HG03025 (cell line): ENCODE measurements around the gene TFDP1.

Experiments used
- ATAC-seq: cut with Tn5 transposase; IDR thresholded peaks from one replicate; pipeline ENCODE4 v1.9.1; 2021; ENCODE audit warnings: mild to moderate bottlenecking, moderate library complexity; ENCODE audit not compliant: unreplicated experiment, low FRiP score

The TFDP1 gene

GRCh38 chr13:113644800-113645199 is 60.2 kb downstream of the TFDP1 start:
- no peak for ATAC-seq

DNA sequence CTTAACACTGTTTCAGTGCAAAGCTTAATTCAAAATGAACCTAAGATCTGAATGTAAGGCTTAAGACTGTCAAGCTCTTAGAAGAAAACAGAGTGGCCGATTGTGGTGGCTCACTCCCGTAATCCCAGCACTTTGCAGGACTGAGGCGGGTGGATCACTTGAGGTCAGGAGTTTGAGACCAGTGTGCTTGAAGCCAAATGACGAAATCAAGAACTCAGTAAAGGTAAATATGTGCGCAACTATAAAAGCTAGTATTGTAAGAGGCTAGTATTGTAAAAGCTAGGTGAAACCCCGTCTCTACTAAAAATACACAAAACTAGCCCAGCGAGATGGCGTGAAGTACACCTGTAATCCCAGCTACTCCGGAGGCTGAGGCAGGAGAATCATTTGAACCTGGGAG is 60.8 kb downstream of the TFDP1 start:
- no peak for ATAC-seq

DNA sequence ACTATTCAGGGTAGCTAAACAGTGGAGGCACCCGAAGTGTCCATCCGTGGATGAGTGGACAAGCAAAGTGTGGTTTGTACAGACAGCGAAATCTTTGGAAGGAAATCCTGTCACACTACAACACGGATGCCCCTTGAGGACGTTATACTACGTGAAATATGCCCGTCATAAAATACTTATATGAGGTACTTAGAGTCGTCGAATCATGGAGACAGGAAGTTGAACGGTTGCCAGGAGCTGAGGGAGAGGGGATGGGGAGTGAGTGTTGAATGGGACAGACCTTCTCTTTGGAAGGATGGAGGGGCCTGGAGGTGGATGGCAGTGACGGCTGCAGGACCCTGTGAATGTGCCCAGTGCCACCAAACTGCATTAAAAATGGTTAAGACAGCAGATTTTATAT is 61.8 kb downstream of the TFDP1 start:
- ATAC-seq: no peak

GRCh38 chr13:113646921-113647340 is 62.4 kb downstream of the TFDP1 start:
- no peak for ATAC-seq

- no peak for ATAC-seq
Measured at GRCh38 chr13:113647351-113648215, 63.0 kb downstream of the TFDP1 start.

DNA sequence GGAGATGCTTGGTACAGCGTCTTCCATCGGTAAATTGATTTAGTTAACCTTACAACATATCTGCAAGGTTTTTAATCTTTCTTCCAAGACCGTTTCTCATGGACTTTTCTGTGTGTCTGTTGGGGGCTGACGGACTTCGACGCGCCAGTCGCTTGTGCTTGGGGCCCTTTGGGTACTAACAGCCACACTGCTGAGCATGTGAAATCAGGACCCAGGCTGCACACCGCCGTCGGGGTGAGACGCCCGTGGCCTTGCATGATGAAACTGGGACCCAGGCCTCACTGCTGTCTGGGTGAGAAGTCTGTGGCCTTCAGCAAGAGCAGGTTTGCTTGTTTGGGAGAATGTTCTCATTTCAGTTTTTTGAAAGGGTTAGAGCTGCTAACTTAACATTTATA is 63.7 kb downstream of the TFDP1 start:
- ATAC-seq: no peak

DNA sequence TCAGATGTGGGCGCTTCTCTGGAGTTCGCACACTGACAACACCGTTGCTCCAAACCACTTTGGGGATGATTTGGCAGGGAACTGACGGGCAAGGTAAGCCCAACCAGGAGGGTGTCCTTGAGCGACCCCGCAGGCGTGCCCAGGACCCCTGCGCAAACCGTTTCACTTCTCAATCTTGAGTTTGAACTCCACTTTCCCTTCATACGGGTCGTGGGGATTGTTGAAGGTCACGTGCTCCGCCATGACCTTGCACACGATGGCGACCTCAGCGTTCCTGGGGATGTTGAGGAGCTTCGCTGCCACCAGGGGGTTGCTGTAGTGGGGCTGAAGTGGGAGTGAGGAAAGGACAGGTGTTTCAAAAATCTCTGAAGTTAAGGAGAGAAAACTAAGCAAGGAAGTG is 64.7 kb downstream of the TFDP1 start:
- no peak for ATAC-seq

GRCh38 chr13:113650275-113650674 is 65.7 kb downstream of the TFDP1 start:
- no peak for ATAC-seq

GRCh38 chr13:113650731-113651148 is 66.2 kb downstream of the TFDP1 start:
- ATAC-seq: no peak

- ATAC-seq: no peak
Measured at GRCh38 chr13:113651511-113652403, 67.2 kb downstream of the TFDP1 start.

DNA sequence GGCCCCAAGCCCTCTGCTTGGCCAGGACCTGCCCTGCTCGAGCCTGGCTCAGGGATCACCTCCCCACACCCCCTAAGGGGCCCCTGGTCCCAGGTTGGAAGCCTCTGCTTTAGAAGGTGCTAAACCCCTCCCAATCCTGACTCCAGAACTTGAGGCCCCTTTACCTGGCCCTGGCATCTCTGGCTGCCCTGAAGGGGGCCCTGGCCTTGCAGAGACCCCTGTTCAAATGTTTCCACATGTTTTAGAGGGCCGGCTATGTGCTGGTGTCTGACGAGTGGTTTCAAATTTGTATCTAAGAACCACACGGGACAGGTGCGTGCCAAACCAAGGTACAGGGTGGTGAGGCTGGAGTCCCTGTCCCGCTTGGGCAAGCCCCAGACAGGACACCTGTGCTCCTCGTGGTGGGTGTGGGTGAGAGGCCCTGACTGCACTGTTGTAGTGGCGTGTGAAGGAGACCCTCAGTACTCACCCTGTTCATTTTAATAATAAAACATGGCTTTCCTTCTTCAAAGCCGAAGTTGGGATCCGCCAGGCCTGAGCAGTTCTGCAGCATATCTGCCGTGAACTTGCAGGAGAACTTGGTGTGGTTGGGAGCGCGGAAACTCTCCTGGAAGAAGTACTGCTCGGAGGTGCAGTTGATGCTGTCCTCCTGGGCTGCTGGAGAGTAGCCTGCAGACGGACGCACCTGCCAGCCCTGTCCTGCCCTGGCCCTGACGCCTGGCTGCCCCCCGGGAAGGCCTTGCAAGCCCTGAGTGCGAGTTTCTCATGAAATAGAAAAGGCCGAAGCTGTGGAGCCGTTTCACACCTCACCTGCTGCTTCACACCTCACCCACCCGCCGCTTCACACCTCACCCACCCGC is 68.1 kb downstream of the TFDP1 start:
- no peak for ATAC-seq

- ATAC-seq: no peak
Measured at GRCh38 chr13:113653264-113654174, 69.0 kb downstream of the TFDP1 start.

- ATAC-seq: no peak
Measured at GRCh38 chr13:113654175-113654560, 69.6 kb downstream of the TFDP1 start.

GRCh38 chr13:113654591-113655345 is 70.2 kb downstream of the TFDP1 start:
- no peak for ATAC-seq

DNA sequence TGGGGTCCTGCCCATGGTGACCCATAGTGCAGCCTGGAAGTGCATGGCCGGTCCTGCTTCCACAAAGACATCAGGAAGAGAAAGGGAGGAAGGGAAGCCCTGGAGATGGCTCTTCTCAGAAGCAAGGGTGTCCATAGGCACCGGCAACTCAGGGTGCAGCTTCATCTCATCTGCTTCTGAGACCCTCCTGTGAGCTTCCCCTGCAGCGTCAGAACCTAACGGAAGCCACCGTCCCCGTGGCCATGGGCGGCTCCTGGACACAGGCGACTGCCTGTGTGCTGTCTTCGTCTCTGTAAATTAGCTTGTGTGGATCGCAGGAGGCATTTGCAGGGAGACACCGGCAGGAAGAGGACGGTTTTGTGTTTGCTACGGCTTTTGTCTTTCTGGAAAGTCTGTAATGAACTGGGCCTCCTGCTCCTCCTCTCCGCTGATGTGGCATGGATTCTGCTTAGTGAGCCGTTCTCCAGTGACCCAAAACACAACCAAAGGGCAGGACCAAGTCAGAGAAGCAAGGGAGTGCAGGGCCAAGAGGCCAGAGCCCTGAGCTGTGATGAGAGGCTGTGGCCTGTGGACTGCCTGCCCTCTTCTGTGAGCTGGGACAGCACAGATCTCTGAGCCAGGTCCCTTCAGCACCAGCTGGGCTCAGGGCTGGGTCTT is 70.9 kb downstream of the TFDP1 start:
- ATAC-seq: no peak

GRCh38 chr13:113656003-113656588 is 71.5 kb downstream of the TFDP1 start:
- no peak for ATAC-seq

GRCh38 chr13:113656831-113657671 is 72.5 kb downstream of the TFDP1 start:
- no peak for ATAC-seq
